ENCODE data around the gene FAM153A. TPM values are rescaled to one million over a fixed set of nuclear protein-coding genes. Genes with fewer than 3 reads are reported as not detected.
"Not testable (repeated sequence)": the region's sequence is repeated elsewhere in the genome, so short reads cannot be mapped to it uniquely, and the experiment has no call there.

FAM153A gene
- total and polyA plus RNA-seq, 2 of the 13 experiments (the other 11 are each of a cell fraction or from before 2014, with no cell fraction given): not detected

GRCh38 chr5:177782169-177782568 lies 530 bp downstream of the FAM153A start:
- ATAC-seq; POLR2A ChIA-PET; DNase-seq (ENCODE audit: low spot score); H3K4me1 ChIP-seq (ENCODE audit: insufficient read depth, low read length); H3K9ac ChIP-seq (ENCODE audit: insufficient read depth, low read depth, low read length); intact Hi-C loops (cut with micrococcal nuclease; ENCODE audit: unreplicated experiment); FAIRE-seq; H2AFZ ChIP-seq (ENCODE audit: low read length); H3K9me3 ChIP-seq (ENCODE audit: low read length); H3K4me3 ChIP-seq (replicated peaks in 1 of 3; ENCODE audit: insufficient read depth in 1 of 3, low read depth in 2 of 3, low read length in 3 of 3); H3K36me3 ChIP-seq (replicated peaks in 1 of 2; ENCODE audit: control insufficient read depth in 1 of 2, insufficient read depth in 2 of 2, low read length in 2 of 2); H3K27ac ChIP-seq (ENCODE audit: extremely low read length, insufficient read depth, low read length); H3K27me3 ChIP-seq (ENCODE audit: control insufficient read depth in 1 of 2, insufficient read depth in 2 of 2, low read length in 2 of 2); H3K79me2 ChIP-seq (ENCODE audit: insufficient read depth, low read length); H4K20me1 ChIP-seq (ENCODE audit: insufficient read depth, low read length); BruUV-seq (replicated peaks); CTCF ChIA-PET (ENCODE audit: low intra/inter-chr PET ratio, low total read pairs); in situ Hi-C loops (cut with HindIII; ENCODE audit: extremely low pct_ligation_motif_present, low pct_unique_long_range_greater_than_20kb); H3K4me2 ChIP-seq (ENCODE audit: low read depth, low read length): not testable (repeated sequence)
- WGBS (ENCODE audit: low lambda C conversion rate): 99% methylated on average over 9 of the region's 23 CpGs

GRCh38 chr5:177771206-177771605 lies 11.5 kb downstream of the FAM153A start:
- BruUV-seq (replicated peaks); H3K4me3 ChIP-seq (replicated peaks in 1 of 3; ENCODE audit: insufficient read depth in 1 of 3, low read depth in 2 of 3, low read length in 3 of 3); H3K4me1 ChIP-seq (ENCODE audit: insufficient read depth, low read length); H4K20me1 ChIP-seq (ENCODE audit: insufficient read depth, low read length); H3K9ac ChIP-seq (ENCODE audit: insufficient read depth, low read depth, low read length); H2AFZ ChIP-seq (ENCODE audit: low read length); H3K4me2 ChIP-seq (ENCODE audit: low read depth, low read length); H3K27ac ChIP-seq (ENCODE audit: extremely low read length, insufficient read depth, low read length); H3K36me3 ChIP-seq (replicated peaks in 1 of 2; ENCODE audit: control insufficient read depth in 1 of 2, insufficient read depth in 2 of 2, low read length in 2 of 2); DNase-seq (ENCODE audit: low spot score); POLR2A ChIA-PET; FAIRE-seq; H3K9me3 ChIP-seq (ENCODE audit: low read length); CTCF ChIA-PET (ENCODE audit: low intra/inter-chr PET ratio, low total read pairs); intact Hi-C loops (cut with micrococcal nuclease; ENCODE audit: unreplicated experiment); H3K79me2 ChIP-seq (ENCODE audit: insufficient read depth, low read length); H3K27me3 ChIP-seq (ENCODE audit: control insufficient read depth in 1 of 2, insufficient read depth in 2 of 2, low read length in 2 of 2); ATAC-seq; in situ Hi-C loops (cut with HindIII; ENCODE audit: extremely low pct_ligation_motif_present, low pct_unique_long_range_greater_than_20kb): not testable (repeated sequence)
- no CpG with 5 or more reads among the region's 3 CpGs for WGBS (ENCODE audit: low lambda C conversion rate)

- in situ Hi-C loops (cut with HindIII; ENCODE audit: extremely low pct_ligation_motif_present, low pct_unique_long_range_greater_than_20kb); H3K36me3 ChIP-seq (replicated peaks in 1 of 2; ENCODE audit: control insufficient read depth in 1 of 2, insufficient read depth in 2 of 2, low read length in 2 of 2); H3K27me3 ChIP-seq (ENCODE audit: control insufficient read depth in 1 of 2, insufficient read depth in 2 of 2, low read length in 2 of 2); H3K9me3 ChIP-seq (ENCODE audit: low read length); H3K9ac ChIP-seq (ENCODE audit: insufficient read depth, low read depth, low read length); intact Hi-C loops (cut with micrococcal nuclease; ENCODE audit: unreplicated experiment); POLR2A ChIA-PET; H3K4me2 ChIP-seq (ENCODE audit: low read depth, low read length); H3K79me2 ChIP-seq (ENCODE audit: insufficient read depth, low read length); H3K4me1 ChIP-seq (ENCODE audit: insufficient read depth, low read length); ATAC-seq; BruUV-seq (replicated peaks); FAIRE-seq; H3K27ac ChIP-seq (ENCODE audit: extremely low read length, insufficient read depth, low read length); H3K4me3 ChIP-seq (replicated peaks in 1 of 3; ENCODE audit: insufficient read depth in 1 of 3, low read depth in 2 of 3, low read length in 3 of 3); DNase-seq (ENCODE audit: low spot score); H4K20me1 ChIP-seq (ENCODE audit: insufficient read depth, low read length); CTCF ChIA-PET (ENCODE audit: low intra/inter-chr PET ratio, low total read pairs); H2AFZ ChIP-seq (ENCODE audit: low read length): not testable (repeated sequence)
- WGBS (ENCODE audit: low lambda C conversion rate): 29% methylated on average over 2 of the region's 2 CpGs
Measured at GRCh38 chr5:177770646-177771045, 12.1 kb downstream of the FAM153A start.

- H3K4me1 ChIP-seq (ENCODE audit: insufficient read depth, low read length); H3K4me3 ChIP-seq (replicated peaks in 1 of 3; ENCODE audit: insufficient read depth in 1 of 3, low read depth in 2 of 3, low read length in 3 of 3); H3K27ac ChIP-seq (ENCODE audit: extremely low read length, insufficient read depth, low read length); H3K36me3 ChIP-seq (replicated peaks in 1 of 2; ENCODE audit: control insufficient read depth in 1 of 2, insufficient read depth in 2 of 2, low read length in 2 of 2); H3K27me3 ChIP-seq (ENCODE audit: control insufficient read depth in 1 of 2, insufficient read depth in 2 of 2, low read length in 2 of 2); in situ Hi-C loops (cut with HindIII; ENCODE audit: extremely low pct_ligation_motif_present, low pct_unique_long_range_greater_than_20kb); intact Hi-C loops (cut with micrococcal nuclease; ENCODE audit: unreplicated experiment); H3K79me2 ChIP-seq (ENCODE audit: insufficient read depth, low read length); H3K4me2 ChIP-seq (ENCODE audit: low read depth, low read length); H2AFZ ChIP-seq (ENCODE audit: low read length); POLR2A ChIA-PET; H4K20me1 ChIP-seq (ENCODE audit: insufficient read depth, low read length); FAIRE-seq; DNase-seq (ENCODE audit: low spot score); CTCF ChIA-PET (ENCODE audit: low intra/inter-chr PET ratio, low total read pairs); ATAC-seq; H3K9ac ChIP-seq (ENCODE audit: insufficient read depth, low read depth, low read length); BruUV-seq (replicated peaks); H3K9me3 ChIP-seq (ENCODE audit: low read length): not testable (repeated sequence)
- WGBS (ENCODE audit: low lambda C conversion rate): no CpG with 5 or more reads among the region's 15 CpGs
Measured at GRCh38 chr5:177763737-177764508, 18.8 kb downstream of the FAM153A start.

Data from HepG2 (cell line).